Liver (tissue), 9 donors: Measurements from ENCODE around the gene LINS1. TPM values are rescaled to one million over a fixed set of nuclear protein-coding genes. Genes with fewer than 3 reads are reported as not detected.

Experiments used
- DNase-seq: peaks from one replicate; pipeline ENCODE4 v3.0.0-alpha.2; 2017; ENCODE audit warnings: low spot score
- H3K27ac ChIP-seq, 2 donors: one replicate each; pipeline ENCODE4 v1.7.0; 2013; ENCODE audit warnings: inconsistent platforms in 2 of 2, low read length in 2 of 2, control low read depth in 1 of 2, low read depth in 1 of 2, mild to moderate bottlenecking in 1 of 2
- H3K27me3 ChIP-seq, 4 donors: one replicate each; pipeline versions ENCODE4 v1.6.1 to v1.7.0; 2013; ENCODE audit warnings: low read length in 3 of 4, inconsistent platforms in 1 of 4, mild to moderate bottlenecking in 1 of 4, moderate library complexity in 1 of 4; ENCODE audit not compliant: control insufficient read depth in 4 of 4, insufficient read depth in 4 of 4
- H3K36me3 ChIP-seq, 4 donors: one replicate each; pipeline versions ENCODE4 v1.6.1 to v1.7.0; 2013; ENCODE audit warnings: low read length in 3 of 4, mild to moderate bottlenecking in 3 of 4, low read depth in 1 of 4, moderate library complexity in 1 of 4; ENCODE audit not compliant: control insufficient read depth in 4 of 4, insufficient read depth in 3 of 4
- H3K4me1 ChIP-seq, 4 donors: one replicate each; pipeline versions ENCODE4 v1.6.1 to v1.7.0; 2013; ENCODE audit warnings: low read length in 3 of 4, mild to moderate bottlenecking in 3 of 4, moderate library complexity in 1 of 4; ENCODE audit not compliant: control insufficient read depth in 4 of 4, insufficient read depth in 4 of 4
- H3K4me3 ChIP-seq, 3 donors: one replicate each; pipeline versions ENCODE4 v1.6.1 to v1.7.0; 2013; ENCODE audit warnings: low read length in 3 of 3, control low read depth in 1 of 3, low read depth in 1 of 3, mild to moderate bottlenecking in 1 of 3
- H3K9ac ChIP-seq, 2 donors: one replicate each; pipeline ENCODE4 v1.7.0; 2013; ENCODE audit warnings: low read length in 2 of 2, mild to moderate bottlenecking in 2 of 2, moderate library complexity in 2 of 2, control low read depth in 1 of 2, low read depth in 1 of 2
- H3K9me3 ChIP-seq, 4 donors: one replicate each; pipeline versions ENCODE4 v1.6.1 to v1.7.0; 2013; ENCODE audit warnings: low read length in 3 of 4; ENCODE audit not compliant: control insufficient read depth in 4 of 4
- ATF3 ChIP-seq: IDR thresholded peaks from 2 replicates; pipeline ENCODE4 v1.6.1; 2016; ENCODE audit warnings: antibody characterized with exemption
- EGR1 ChIP-seq, 2 donors: IDR thresholded peaks; 2 replicates each; pipeline ENCODE4 v1.6.1; 2016 to 2018; ENCODE audit warnings: antibody characterized with exemption in 2 of 2, low read depth in 2 of 2
- FOXA1 ChIP-seq: IDR thresholded peaks from 2 replicates; pipeline ENCODE4 v1.6.1; 2016; ENCODE audit warnings: antibody characterized with exemption
- FOXA2 ChIP-seq: IDR thresholded peaks from 2 replicates; pipeline ENCODE4 v1.6.1; 2016; ENCODE audit warnings: antibody characterized with exemption
- GABPA ChIP-seq, 2 donors: IDR thresholded peaks in 1 of 2; conservative IDR thresholded peaks in 1 of 2; 2 replicates each; pipeline ENCODE4 v1.6.1; 2016; ENCODE audit warnings: antibody characterized with exemption in 2 of 2, mild to moderate bottlenecking in 1 of 2, moderate library complexity in 1 of 2
- HNF4A ChIP-seq, 2 donors: conservative IDR thresholded peaks; 2 replicates each; pipeline ENCODE4 v1.6.1; 2016; ENCODE audit warnings: antibody characterized with exemption in 2 of 2, mild to moderate bottlenecking in 2 of 2
- HNF4G ChIP-seq: IDR thresholded peaks from 2 replicates; pipeline ENCODE4 v1.6.1; 2016; ENCODE audit warnings: antibody characterized with exemption
- JUND ChIP-seq, 2 donors: IDR thresholded peaks; 2 replicates each; pipeline ENCODE4 v1.6.1; 2016; ENCODE audit warnings: antibody characterized with exemption in 2 of 2
- MAX ChIP-seq: IDR thresholded peaks from 2 replicates; pipeline ENCODE4 v1.6.1; 2016; ENCODE audit warnings: antibody characterized with exemption
- NR2F2 ChIP-seq: IDR thresholded peaks from 2 replicates; pipeline ENCODE4 v1.6.1; 2016; ENCODE audit warnings: antibody characterized with exemption
- RAD21 ChIP-seq, 2 donors: IDR thresholded peaks; 2 replicates each; pipeline ENCODE4 v1.6.1; 2016; ENCODE audit warnings: antibody characterized with exemption in 2 of 2, mild to moderate bottlenecking in 2 of 2
- RXRA ChIP-seq, 2 donors: IDR thresholded peaks; 2 replicates each; pipeline ENCODE4 v1.6.1; 2017 to 2018; ENCODE audit warnings: antibody characterized with exemption in 2 of 2, mild to moderate bottlenecking in 1 of 2
- SP1 ChIP-seq: IDR thresholded peaks from 2 replicates; pipeline ENCODE4 v1.6.1; 2018; ENCODE audit warnings: antibody characterized with exemption, mild to moderate bottlenecking
- TAF1 ChIP-seq: conservative IDR thresholded peaks from 2 replicates; pipeline ENCODE4 v1.6.1; 2016; ENCODE audit warnings: antibody characterized with exemption, mild to moderate bottlenecking
- YY1 ChIP-seq: IDR thresholded peaks from 2 replicates; pipeline ENCODE4 v1.6.1; 2016; ENCODE audit warnings: antibody characterized with exemption, mild to moderate bottlenecking
- ZBTB33 ChIP-seq: IDR thresholded peaks from 2 replicates; pipeline ENCODE4 v1.6.1; 2016; ENCODE audit warnings: antibody characterized with exemption
- WGBS: extraction: QIAGEN DNeasy Blood & Tissue Kit; methylation state at CpG from one replicate; pipeline ENCODE4 v1.1.7; 2013; 5-methylcytosine and 5-hydroxymethylcytosine counted together
- polyA plus RNA-seq, 2 donors: library from polyadenylated mRNA; stranded (reverse) in 1 of 2; unstranded in 1 of 2; fragments of 200-250 nt in 1 of 2; fragments of >200 nt in 1 of 2; fragmentation: Nextera tagmentation in 1 of 2; extraction: Ambion mirVana in 1 of 2; gene quantifications; one replicate each; pipeline versions ENCODE4 v1.2.1 to v1.2.3, GENCODE V29; 2013 to 2015
- total RNA-seq, 2 donors: library from RNA; depleted of rRNA; stranded (reverse); fragments of >200 nt; gene quantifications; one replicate each; pipeline ENCODE4 v1.2.3, GENCODE V29; 2014
- TF ChIP-seq, protein P1 (sequence below): IDR thresholded peaks from 2 replicates; pipeline ENCODE4 v1.6.1; 2016; ENCODE audit warnings: antibody characterized with exemption, mild to moderate bottlenecking
- TF ChIP-seq, protein P2 (sequence below): fragments of 150-350 bp; IDR thresholded peaks from 2 replicates; pipeline ENCODE4 v1.5.1; 2017; ENCODE audit warnings: improper control_type of control experiment, low read depth, low read length; ENCODE audit not compliant: missing input control
- donor health status: healthy.
- donor health status: healthy.
- donor health status: healthy.
- donor health status: healthy.
- donor health status: healthy.

LINS1 gene
- total and polyA plus RNA-seq, 4 donors: 2.9 to 9.1 (median 6.3) TPM

DNA sequence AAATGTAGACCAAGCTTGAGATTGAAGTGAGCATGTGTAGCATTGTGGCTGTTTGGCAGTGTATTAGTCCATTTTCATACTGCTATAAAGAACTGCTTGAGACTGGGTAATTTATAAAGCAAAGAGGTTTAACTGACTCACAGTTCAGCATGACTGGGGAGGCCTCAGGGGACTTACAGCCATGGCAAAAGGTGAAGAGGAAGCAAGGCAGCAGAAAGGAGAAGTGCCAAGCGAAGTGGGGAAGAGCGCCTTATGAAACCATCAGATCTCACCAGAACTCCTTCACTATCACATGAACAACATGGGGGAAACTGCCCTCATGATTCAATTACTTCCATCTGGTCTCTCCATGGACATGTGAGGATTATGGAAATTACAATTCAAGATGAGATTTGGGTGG is 64.7 kb downstream of the LINS1 start:
- Histone ChIP-seq H3K36me3 (no peaks in the 10 kb centered on the region), H3K9me3 (no peaks in the 10 kb centered on the region), H3K27ac (no peak overlapping the region), H3K27me3 (no peaks in the 10 kb centered on the region), H3K4me1 (no peaks in the 10 kb centered on the region), H3K4me3 (no peak overlapping the region), H3K9ac (no peak overlapping the region)
- 31% methylated on average over 2 of the region's 2 CpGs for WGBS
- TF ChIP-seq, protein P1, sequence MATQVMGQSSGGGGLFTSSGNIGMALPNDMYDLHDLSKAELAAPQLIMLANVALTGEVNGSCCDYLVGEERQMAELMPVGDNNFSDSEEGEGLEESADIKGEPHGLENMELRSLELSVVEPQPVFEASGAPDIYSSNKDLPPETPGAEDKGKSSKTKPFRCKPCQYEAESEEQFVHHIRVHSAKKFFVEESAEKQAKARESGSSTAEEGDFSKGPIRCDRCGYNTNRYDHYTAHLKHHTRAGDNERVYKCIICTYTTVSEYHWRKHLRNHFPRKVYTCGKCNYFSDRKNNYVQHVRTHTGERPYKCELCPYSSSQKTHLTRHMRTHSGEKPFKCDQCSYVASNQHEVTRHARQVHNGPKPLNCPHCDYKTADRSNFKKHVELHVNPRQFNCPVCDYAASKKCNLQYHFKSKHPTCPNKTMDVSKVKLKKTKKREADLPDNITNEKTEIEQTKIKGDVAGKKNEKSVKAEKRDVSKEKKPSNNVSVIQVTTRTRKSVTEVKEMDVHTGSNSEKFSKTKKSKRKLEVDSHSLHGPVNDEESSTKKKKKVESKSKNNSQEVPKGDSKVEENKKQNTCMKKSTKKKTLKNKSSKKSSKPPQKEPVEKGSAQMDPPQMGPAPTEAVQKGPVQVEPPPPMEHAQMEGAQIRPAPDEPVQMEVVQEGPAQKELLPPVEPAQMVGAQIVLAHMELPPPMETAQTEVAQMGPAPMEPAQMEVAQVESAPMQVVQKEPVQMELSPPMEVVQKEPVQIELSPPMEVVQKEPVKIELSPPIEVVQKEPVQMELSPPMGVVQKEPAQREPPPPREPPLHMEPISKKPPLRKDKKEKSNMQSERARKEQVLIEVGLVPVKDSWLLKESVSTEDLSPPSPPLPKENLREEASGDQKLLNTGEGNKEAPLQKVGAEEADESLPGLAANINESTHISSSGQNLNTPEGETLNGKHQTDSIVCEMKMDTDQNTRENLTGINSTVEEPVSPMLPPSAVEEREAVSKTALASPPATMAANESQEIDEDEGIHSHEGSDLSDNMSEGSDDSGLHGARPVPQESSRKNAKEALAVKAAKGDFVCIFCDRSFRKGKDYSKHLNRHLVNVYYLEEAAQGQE: no peak
- TF ChIP-seq FOXA2: no peak
- no peak for TF ChIP-seq ATF3
- TF ChIP-seq RXRA (IDR thresholded peaks at IDR 0.05): no peak
- no peak for TF ChIP-seq EGR1 (IDR thresholded peaks at IDR 0.05; ENCODE audit: low read depth in 2 of 2)
- TF ChIP-seq SP1: no peak
- TF ChIP-seq ZBTB33: no peak
- TF ChIP-seq JUND (IDR thresholded peaks at IDR 0.05): no peak
- no peak for TF ChIP-seq GABPA (IDR thresholded peaks at IDR 0.05 in 1 of 2, conservative IDR thresholded peaks at IDR 0.05 in 1 of 2)
- TF ChIP-seq HNF4G: no peak
- TF ChIP-seq NR2F2: no peak
- TF ChIP-seq RAD21 (IDR thresholded peaks at IDR 0.05): no peak
- no peak for TF ChIP-seq MAX
- no peak for TF ChIP-seq HNF4A (conservative IDR thresholded peaks at IDR 0.05)
- TF ChIP-seq TAF1: no peak
- TF ChIP-seq, protein P2, sequence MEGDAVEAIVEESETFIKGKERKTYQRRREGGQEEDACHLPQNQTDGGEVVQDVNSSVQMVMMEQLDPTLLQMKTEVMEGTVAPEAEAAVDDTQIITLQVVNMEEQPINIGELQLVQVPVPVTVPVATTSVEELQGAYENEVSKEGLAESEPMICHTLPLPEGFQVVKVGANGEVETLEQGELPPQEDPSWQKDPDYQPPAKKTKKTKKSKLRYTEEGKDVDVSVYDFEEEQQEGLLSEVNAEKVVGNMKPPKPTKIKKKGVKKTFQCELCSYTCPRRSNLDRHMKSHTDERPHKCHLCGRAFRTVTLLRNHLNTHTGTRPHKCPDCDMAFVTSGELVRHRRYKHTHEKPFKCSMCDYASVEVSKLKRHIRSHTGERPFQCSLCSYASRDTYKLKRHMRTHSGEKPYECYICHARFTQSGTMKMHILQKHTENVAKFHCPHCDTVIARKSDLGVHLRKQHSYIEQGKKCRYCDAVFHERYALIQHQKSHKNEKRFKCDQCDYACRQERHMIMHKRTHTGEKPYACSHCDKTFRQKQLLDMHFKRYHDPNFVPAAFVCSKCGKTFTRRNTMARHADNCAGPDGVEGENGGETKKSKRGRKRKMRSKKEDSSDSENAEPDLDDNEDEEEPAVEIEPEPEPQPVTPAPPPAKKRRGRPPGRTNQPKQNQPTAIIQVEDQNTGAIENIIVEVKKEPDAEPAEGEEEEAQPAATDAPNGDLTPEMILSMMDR: no peak
- no peak for TF ChIP-seq FOXA1
- no peak for TF ChIP-seq YY1
- no peak for DNase-seq

DNA sequence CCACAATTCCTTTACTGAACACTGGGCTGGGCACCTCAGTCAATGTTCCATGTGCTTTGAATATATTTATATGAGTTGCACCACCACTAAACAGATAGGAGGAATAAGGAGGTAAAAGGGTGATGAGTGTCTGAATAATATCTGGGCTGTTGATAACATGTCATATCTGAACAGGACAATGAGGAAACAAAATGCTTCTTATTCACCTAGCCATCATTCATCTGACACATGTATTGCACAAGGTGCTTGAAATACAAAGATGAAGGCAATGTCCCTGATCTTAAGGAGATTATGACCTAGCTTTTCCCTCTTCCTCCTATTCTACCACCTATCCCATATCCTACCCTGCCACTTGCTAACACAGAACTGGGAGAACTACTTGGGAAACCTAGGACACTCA is 65.3 kb downstream of the LINS1 start:
- Histone ChIP-seq H3K9me3 (no peaks in the 10 kb centered on the region), H3K4me1 (no peaks in the 10 kb centered on the region), H3K4me3 (no peak overlapping the region), H3K27me3 (no peaks in the 10 kb centered on the region), H3K27ac (peak overlapping the region in 1 of 2 donors; percentile 12), H3K9ac (no peak overlapping the region), H3K36me3 (no peaks in the 10 kb centered on the region)
- no peak for DNase-seq
- no peak for TF ChIP-seq ZBTB33
- TF ChIP-seq YY1: no peak
- TF ChIP-seq, protein P1: no peak
- TF ChIP-seq, protein P2: no peak
